Bronchial epithelial cell (primary cell): ENCODE data around the gene PLAAT4. TPM values are rescaled to one million over a fixed set of nuclear protein-coding genes. Genes with fewer than 3 reads are reported as not detected.

ENCODE experiments used
- DNase-seq: peaks from one replicate; pipeline ENCODE4 v3.0.0-alpha.2; 2010; ENCODE audit warnings: low read depth
- FAIRE-seq: peaks from 2 replicates; lab custom pipeline; 2011; peaks lifted over from hg19 to GRCh38; lab: Jason Lieb, UNC
- H3K27me3 ChIP-seq: 2 replicates; pipeline ENCODE4 v1.5.1; 2011; ENCODE audit warnings: low read length; ENCODE audit not compliant: control insufficient read depth, insufficient read depth
- H3K36me3 ChIP-seq: 2 replicates; pipeline ENCODE4 v1.5.1; 2011; ENCODE audit warnings: low read length; ENCODE audit not compliant: control insufficient read depth, insufficient read depth
- H3K4me3 ChIP-seq: 2 replicates; pipeline ENCODE4 v1.5.1; 2011; ENCODE audit warnings: mild to moderate bottlenecking, low read depth, low read length, control low read depth
- CTCF ChIP-seq: IDR thresholded peaks from 2 replicates; pipeline ENCODE4 v1.5.1; 2011; ENCODE audit warnings: mild to moderate bottlenecking, moderate library complexity, low read length, control low read depth, inconsistent platforms; ENCODE audit not compliant: insufficient read depth, severe bottlenecking
- total RNA-seq: library from RNA; depleted of rRNA; stranded (reverse); fragments of >200 nt; gene quantifications from 2 replicates; pipeline ENCODE4 v1.2.1, GENCODE V29; 2014

PLAAT4 gene
- total RNA-seq, 1 donor from 2014 or later = 0.79 TPM

GRCh38 chr11:63563201-63564055 is 26.8 kb downstream of the PLAAT4 start, which contains the start of gene PLAAT2:
PLAAT2 (minus strand) TSS chr11:63563379; CDS start chr11:63563324, 55 bp downstream.
- TF ChIP-seq CTCF = no peak
- Histone ChIP-seq H3K27me3 (no peaks in the 10 kb centered on the region), H3K36me3 (no peaks in the 10 kb centered on the region), H3K4me3 (no peak within 1 kb of the TSS)
- no peak for DNase-seq
- FAIRE-seq = no peak

- Histone ChIP-seq H3K4me3 (no peak overlapping the region), H3K27me3 (no peaks in the 10 kb centered on the region), H3K36me3 (no peaks in the 10 kb centered on the region)
- DNase-seq (no peak), FAIRE-seq (no peak)
- no peak for TF ChIP-seq CTCF
Measured at GRCh38 chr11:63564056-63564774, 27.6 kb downstream of the PLAAT4 start.

- no peaks in the 10 kb centered on the region for H3K36me3 ChIP-seq
- peak; percentile 60 for FAIRE-seq
- DNase-seq = peak; percentile 71
- H3K27me3 ChIP-seq = no peaks in the 10 kb centered on the region
- TF ChIP-seq CTCF = no peak
- no peak overlapping the region for H3K4me3 ChIP-seq
Measured at GRCh38 chr11:63564784-63565350, 28.3 kb downstream of the PLAAT4 start.

- TF ChIP-seq CTCF = no peak
- Histone ChIP-seq H3K4me3 (no peak overlapping the region), H3K27me3 (no peaks in the 10 kb centered on the region), H3K36me3 (no peaks in the 10 kb centered on the region)
- peak; percentile 99 for DNase-seq
- FAIRE-seq = peak; percentile 94
Measured at GRCh38 chr11:63567044-63567840, 30.6 kb downstream of the PLAAT4 start.

GRCh38 chr11:63569570-63569969 is 33.0 kb downstream of the PLAAT4 start:
- no peaks in the 10 kb centered on the region for H3K36me3 ChIP-seq
- no peak overlapping the region for H3K4me3 ChIP-seq
- FAIRE-seq = no peak
- H3K27me3 ChIP-seq = no peaks in the 10 kb centered on the region
- no peak for DNase-seq
- TF ChIP-seq CTCF = no peak
